ACC112 (cell line): ENCODE data around the gene ERMARD.
"Not testable (repeated sequence)": the region's sequence is repeated elsewhere in the genome, so short reads cannot be mapped to it uniquely, and the experiment has no call there.

Experiments
- H2AFZ ChIP-seq: fragments of 200-600 bp; sonication (generic); one replicate; pipeline ENCODE4 v1.6.0; 2017; ENCODE audit warnings: antibody characterized with exemption, low read length; ENCODE audit not compliant: unreplicated experiment
- H3K27ac ChIP-seq: fragments of 200-600 bp; sonication (generic); 2 replicates; pipeline ENCODE4 v1.5.1; 2014; ENCODE audit warnings: low read depth, mild to moderate bottlenecking, antibody characterized with exemption, low read length, moderate library complexity
- H3K27me3 ChIP-seq: fragments of 200-600 bp; sonication (generic); 2 replicates; pipeline ENCODE4 v1.6.1; 2014; ENCODE audit warnings: mild to moderate bottlenecking, antibody characterized with exemption, low read length, moderate library complexity, mixed read lengths; ENCODE audit not compliant: insufficient read depth
- H3K36me3 ChIP-seq: fragments of 200-600 bp; sonication (generic); 2 replicates; pipeline ENCODE4 v1.6.1; 2016; ENCODE audit warnings: mild to moderate bottlenecking, antibody characterized with exemption, low read length, moderate library complexity, mixed read lengths; ENCODE audit not compliant: insufficient read depth
- H3K4me1 ChIP-seq: fragments of 200-600 bp; sonication (generic); one replicate; pipeline ENCODE4 v1.6.1; 2016; ENCODE audit warnings: low read length, mixed read lengths; ENCODE audit not compliant: insufficient read depth, unreplicated experiment, control insufficient read depth
- H3K4me3 ChIP-seq: fragments of 200-600 bp; sonication (generic); 2 replicates; pipeline ENCODE4 v1.5.1; 2014; ENCODE audit warnings: mild to moderate bottlenecking, low read depth, low read length
- H3K79me2 ChIP-seq: fragments of 200-600 bp; sonication (generic); one replicate; pipeline ENCODE4 v1.6.0; 2016; ENCODE audit warnings: low read length; ENCODE audit not compliant: control insufficient read depth, unreplicated experiment, insufficient read depth

Gene ERMARD

DNA sequence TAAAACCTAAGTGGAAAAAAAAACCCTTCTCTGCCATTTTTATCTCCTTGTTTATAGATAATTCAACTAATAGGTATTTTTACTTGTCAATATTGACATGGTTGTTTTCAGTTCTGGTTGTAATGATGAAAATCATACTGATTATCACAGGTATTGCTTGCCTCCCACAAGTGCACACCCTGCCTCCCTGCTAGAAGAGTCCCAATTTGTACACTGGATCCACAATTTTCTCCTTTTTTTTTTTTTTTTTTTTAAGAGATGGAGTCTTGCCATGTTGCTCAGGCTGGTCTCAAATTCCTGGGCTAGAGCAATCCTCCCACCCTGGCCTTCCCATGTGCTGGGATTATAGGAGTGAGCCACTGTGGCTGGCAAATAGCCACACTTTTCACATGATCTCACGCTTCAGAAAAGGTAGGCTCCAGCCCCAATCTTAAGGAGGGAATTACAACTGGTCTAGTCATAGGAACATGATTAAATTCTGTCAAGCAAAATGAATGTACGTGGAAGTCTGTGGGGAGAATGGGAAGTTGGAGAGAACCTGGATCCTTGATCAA is 12.4 kb upstream of the ERMARD start:
- H3K79me2 ChIP-seq = no peaks in the 10 kb centered on the region
- no peak overlapping the region for H3K27ac ChIP-seq
- no peak overlapping the region for H3K4me3 ChIP-seq
- H3K27me3 ChIP-seq = peaks cover 31% of the 10 kb centered on the region
- no peaks in the 10 kb centered on the region for H3K36me3 ChIP-seq
- no peak overlapping the region for H2AFZ ChIP-seq
- H3K4me1 ChIP-seq = no peaks in the 10 kb centered on the region

GRCh38 chr6:169741344-169741743 is 10.1 kb upstream of the ERMARD start:
- Histone ChIP-seq H3K36me3 (no peaks in the 10 kb centered on the region), H3K4me3 (no peak overlapping the region), H3K4me1 (no peaks in the 10 kb centered on the region), H2AFZ (no peak overlapping the region), H3K79me2 (no peaks in the 10 kb centered on the region), H3K27ac (no peak overlapping the region), H3K27me3 (peaks cover 18% of the 10 kb centered on the region)

GRCh38 chr6:169745405-169745804 is 6.0 kb upstream of the ERMARD start:
- Histone ChIP-seq H3K79me2 (peaks cover 12% of the 10 kb centered on the region), H3K4me1 (peaks cover 2% of the 10 kb centered on the region), H3K27me3 (no peaks in the 10 kb centered on the region), H2AFZ (no peak overlapping the region), H3K4me3 (no peak overlapping the region), H3K27ac (no peak overlapping the region), H3K36me3 (no peaks in the 10 kb centered on the region)

GRCh38 chr6:169746556-169746955 is 4.9 kb upstream of the ERMARD start:
- Histone ChIP-seq H2AFZ (no peak overlapping the region), H3K27ac (no peak overlapping the region)

GRCh38 chr6:169752074-169752623 is 727 bp downstream of the ERMARD start:
- Histone ChIP-seq H3K79me2 (peaks cover 36% of the 10 kb centered on the region), H3K4me1 (peaks cover 13% of the 10 kb centered on the region), H3K4me3 (peak overlapping the region; percentile 83), H3K27ac (peak overlapping the region; percentile 81), H2AFZ (peak overlapping the region; percentile 66), H3K36me3 (no peaks in the 10 kb centered on the region), H3K27me3 (no peaks in the 10 kb centered on the region)

More at GRCh38 chr6:169746556-169746955, 4.9 kb upstream of the ERMARD start:
- H3K36me3 ChIP-seq = no peaks in the 10 kb centered on the region
- H3K79me2 ChIP-seq = peaks cover 22% of the 10 kb centered on the region
- peaks cover 4% of the 10 kb centered on the region for H3K4me1 ChIP-seq
- H3K27me3 ChIP-seq = no peaks in the 10 kb centered on the region
- H3K4me3 ChIP-seq = no peak overlapping the region

GRCh38 chr6:169755162-169755561 is 3.7 kb downstream of the ERMARD start:
- H3K27me3 ChIP-seq = no peaks in the 10 kb centered on the region
- no peak overlapping the region for H3K4me3 ChIP-seq
- no peak overlapping the region for H3K27ac ChIP-seq
- peaks cover 13% of the 10 kb centered on the region for H3K4me1 ChIP-seq
- H3K36me3 ChIP-seq = 0 out of 2 replicates have a peak, but pooled peaks cover 4% of the 10 kb centered on the region
- H3K79me2 ChIP-seq = peaks cover 26% of the 10 kb centered on the region
- H2AFZ ChIP-seq = no peak overlapping the region

DNA sequence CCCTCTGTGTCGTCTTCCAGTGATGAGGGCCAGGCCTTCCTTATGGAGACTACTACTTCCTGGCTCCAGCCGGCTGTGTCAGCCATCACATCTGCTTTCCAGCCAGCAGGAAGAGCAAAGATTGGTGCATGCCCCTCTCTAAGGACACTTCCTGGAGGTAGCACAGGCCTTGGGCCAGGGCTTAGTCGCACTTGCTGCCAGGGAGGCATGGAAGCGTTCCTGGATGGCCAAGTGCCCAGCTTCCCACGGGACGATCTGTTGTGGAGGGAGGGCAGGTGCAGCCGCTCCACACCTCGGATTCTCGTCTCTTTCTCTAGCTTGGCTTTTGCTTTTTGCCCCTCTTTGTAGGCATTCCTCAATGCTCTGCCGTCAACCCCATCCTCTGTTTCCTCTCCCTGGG is 11.9 kb downstream of the ERMARD start:
- H3K4me1 ChIP-seq = no peaks in the 10 kb centered on the region
- no peaks in the 10 kb centered on the region for H3K27me3 ChIP-seq
- peaks cover 19% of the 10 kb centered on the region for H3K36me3 ChIP-seq
- no peak overlapping the region for H3K4me3 ChIP-seq
- H3K27ac ChIP-seq = no peak overlapping the region
- H2AFZ ChIP-seq = no peak overlapping the region
- no peaks in the 10 kb centered on the region for H3K79me2 ChIP-seq

DNA sequence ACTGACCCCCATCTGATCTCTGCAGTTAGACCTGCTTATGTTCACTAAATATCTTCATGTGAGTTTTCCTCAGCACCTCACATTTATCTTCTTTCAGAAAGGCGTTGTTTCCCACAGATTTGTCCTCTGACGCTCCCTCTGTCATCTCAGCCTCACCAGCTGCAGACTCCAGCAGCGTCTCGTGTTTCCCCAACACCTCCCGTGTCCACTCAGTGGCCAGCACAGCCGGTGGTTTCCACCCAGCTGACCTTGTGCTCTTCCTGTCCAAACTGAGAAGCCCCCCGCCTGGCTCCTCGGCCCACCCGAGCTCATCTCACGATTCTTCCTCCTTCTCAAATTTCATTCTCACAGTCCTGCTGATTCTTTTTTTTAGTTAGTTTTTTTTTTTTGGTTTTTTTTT is 12.5 kb downstream of the ERMARD start:
- no peaks in the 10 kb centered on the region for H3K79me2 ChIP-seq
- no peak overlapping the region for H3K27ac ChIP-seq
- H3K36me3 ChIP-seq = peaks cover 19% of the 10 kb centered on the region
- no peaks in the 10 kb centered on the region for H3K27me3 ChIP-seq
- no peak overlapping the region for H3K4me3 ChIP-seq
- H3K4me1 ChIP-seq = no peaks in the 10 kb centered on the region
- H2AFZ ChIP-seq = no peak overlapping the region

GRCh38 chr6:169765789-169766188 is 14.4 kb downstream of the ERMARD start:
- not testable (repeated sequence) for H3K27ac ChIP-seq, H3K79me2 ChIP-seq

GRCh38 chr6:169766232-169766631 is 14.8 kb downstream of the ERMARD start:
- Histone ChIP-seq H3K27ac (no peak overlapping the region), H3K36me3 (peaks cover 8% of the 10 kb centered on the region; the same call in 1 of the 2 replicates)

More at GRCh38 chr6:169765789-169766188, 14.4 kb downstream of the ERMARD start:
- H2AFZ ChIP-seq, H3K4me3 ChIP-seq, H3K27me3 ChIP-seq, H3K4me1 ChIP-seq: not testable (repeated sequence)
- peaks cover 10% of the 10 kb centered on the region for H3K36me3 ChIP-seq

More at GRCh38 chr6:169766232-169766631, 14.8 kb downstream of the ERMARD start:
- Histone ChIP-seq H2AFZ (no peak overlapping the region), H3K27me3 (no peaks in the 10 kb centered on the region), H3K4me1 (no peaks in the 10 kb centered on the region), H3K4me3 (no peak overlapping the region), H3K79me2 (no peaks in the 10 kb centered on the region)
